GM19324 (cell line): Measurements from ENCODE around the gene TPI1.

Experiments
- ATAC-seq: cut with Tn5 transposase; IDR thresholded peaks from one replicate; pipeline ENCODE4 v1.9.1; 2021; ENCODE audit warnings: mild to moderate bottlenecking, moderate library complexity; ENCODE audit not compliant: unreplicated experiment, low FRiP score

Gene TPI1

DNA sequence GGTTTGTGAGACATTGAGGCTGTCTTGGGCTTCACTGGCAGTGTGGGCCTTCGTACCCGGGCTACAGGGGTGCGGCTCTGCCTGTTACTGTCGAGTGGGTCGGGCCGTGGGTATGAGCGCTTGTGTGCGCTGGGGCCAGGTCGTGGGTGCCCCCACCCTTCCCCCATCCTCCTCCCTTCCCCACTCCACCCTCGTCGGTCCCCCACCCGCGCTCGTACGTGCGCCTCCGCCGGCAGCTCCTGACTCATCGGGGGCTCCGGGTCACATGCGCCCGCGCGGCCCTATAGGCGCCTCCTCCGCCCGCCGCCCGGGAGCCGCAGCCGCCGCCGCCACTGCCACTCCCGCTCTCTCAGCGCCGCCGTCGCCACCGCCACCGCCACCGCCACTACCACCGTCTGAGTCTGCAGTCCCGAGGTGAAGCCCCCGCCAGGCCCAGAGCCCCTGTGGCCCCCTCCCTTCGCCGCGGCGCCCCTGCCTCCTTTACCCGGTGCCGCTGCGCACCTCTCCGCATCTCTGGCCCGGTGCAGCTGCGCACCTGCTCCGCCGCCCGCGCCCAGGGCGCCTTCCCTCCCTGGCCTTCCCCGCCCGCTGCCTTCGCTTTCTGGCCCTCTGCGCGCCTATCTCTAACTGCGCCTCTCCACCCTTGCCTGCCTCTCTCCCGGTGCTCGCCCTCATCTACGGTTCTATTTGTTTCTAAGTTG lies 47.1 kb downstream of the TPI1 start, which contains the start of gene ENO2:
TSS of gene ENO2 (plus strand) at position 335 of the 701 bp plus-strand sequence. CDS start 1,253 bp downstream, outside the sequence.
- peak; percentile 72 for ATAC-seq

DNA sequence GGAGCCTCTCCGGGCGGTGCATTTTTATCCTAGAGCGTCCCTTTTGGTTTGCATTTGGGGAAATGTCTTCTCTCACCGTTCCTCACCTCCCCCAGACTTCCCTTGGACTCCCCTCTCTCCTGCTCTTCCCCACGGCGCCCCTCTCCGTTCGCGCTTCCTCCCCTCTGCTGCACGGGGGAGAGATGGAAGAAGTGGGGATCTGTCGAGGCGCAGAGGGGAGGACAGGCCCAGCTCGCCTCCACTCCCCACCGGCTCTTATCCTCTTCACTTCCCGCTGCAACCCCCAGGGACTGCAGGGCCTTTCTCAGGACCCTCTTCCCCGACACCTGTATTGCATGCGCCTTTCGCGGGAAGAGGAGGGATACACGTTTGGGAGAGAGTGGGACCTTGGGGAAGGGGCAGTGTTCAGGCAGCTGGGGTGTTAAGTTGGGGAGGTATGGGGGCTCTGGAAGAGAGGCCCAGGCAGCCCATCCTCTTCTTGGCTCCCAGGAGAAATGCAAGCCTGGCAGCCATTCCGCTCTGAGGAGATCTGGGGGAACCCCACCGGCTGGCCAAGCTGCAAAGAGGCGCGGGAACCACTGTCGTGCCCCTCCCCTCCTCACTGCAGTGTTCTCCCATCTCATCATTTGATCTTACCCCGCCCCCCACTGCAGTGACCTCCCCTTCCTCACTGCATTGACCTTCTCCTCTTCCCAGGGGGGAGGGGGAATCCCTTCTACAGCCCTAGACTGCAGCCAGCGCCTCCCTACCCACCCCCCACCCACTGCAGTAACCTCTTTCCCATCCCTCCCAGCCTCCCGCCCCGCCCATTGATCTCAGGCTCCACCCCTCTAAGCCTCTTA lies 47.8 kb downstream of the TPI1 start:
- ATAC-seq, result no peak

- no peak for ATAC-seq
Observed at GRCh38 chr12:6915789-6916285, 48.5 kb downstream of the TPI1 start.

DNA sequence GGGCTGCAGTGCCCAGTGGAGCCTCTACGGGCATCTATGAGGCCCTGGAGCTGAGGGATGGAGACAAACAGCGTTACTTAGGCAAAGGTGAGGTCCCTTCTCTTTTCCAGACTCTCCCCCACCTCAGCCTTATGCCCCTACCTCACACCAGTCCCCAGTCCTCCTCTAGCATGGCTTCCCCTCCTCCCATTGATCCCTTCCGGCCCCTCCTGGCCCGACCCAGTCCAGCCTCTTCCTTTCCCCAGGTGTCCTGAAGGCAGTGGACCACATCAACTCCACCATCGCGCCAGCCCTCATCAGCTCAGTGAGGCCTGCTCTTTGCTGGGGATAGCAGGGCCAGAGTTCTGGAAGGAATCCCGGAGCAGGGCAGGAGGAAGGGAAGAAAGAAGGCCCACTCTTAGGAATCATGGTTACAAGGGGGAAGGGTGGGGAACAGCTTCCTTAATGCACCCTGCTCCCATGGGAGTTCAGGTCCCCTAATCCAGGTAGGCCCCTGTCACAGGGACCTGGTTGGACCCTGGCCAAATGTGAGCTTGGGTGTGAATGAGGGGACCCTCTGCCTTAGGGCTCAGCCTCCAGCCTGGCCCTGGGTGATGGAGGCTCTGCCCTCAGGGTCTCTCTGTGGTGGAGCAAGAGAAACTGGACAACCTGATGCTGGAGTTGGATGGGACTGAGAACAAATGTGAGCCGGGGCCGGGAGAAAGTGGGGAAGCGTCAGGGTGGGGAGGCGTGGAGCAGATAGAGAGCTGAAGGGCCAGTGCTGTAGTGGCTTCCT lies 49.3 kb downstream of the TPI1 start:
- ATAC-seq, result no peak

DNA sequence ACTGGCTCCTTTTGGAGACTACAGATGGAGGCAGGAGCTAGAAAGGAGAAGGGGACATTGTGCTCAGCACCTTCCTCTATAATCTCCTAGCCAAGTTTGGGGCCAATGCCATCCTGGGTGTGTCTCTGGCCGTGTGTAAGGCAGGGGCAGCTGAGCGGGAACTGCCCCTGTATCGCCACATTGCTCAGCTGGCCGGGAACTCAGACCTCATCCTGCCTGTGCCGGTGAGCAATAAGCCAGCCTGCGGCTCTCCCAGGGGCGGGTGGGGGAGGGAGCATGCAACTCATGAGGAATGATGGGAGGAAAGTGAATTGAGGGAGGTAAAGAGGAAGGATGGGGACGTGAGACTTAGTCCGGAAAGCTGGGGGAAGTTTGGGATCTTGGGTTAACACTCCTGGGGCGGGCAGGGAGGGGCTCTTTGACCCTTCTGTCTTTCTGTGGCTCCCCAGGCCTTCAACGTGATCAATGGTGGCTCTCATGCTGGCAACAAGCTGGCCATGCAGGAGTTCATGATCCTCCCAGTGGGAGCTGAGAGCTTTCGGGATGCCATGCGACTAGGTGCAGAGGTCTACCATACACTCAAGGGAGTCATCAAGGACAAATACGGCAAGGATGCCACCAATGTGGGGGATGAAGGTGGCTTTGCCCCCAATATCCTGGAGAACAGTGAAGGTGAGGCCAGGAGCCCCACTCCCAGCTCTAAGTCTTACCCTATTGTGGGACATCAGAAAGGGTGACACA lies 50.3 kb downstream of the TPI1 start:
- no peak for ATAC-seq

- ATAC-seq, result no peak
Observed at GRCh38 chr12:6919588-6919987, 52.3 kb downstream of the TPI1 start.
